Fibroblast of lung (primary cell): ENCODE data around the gene GPR173. TPM values are rescaled to one million over a fixed set of nuclear protein-coding genes. Genes with fewer than 3 reads are reported as not detected.

Experiments used
- DNase-seq, 2 donors: peaks; one replicate each; pipeline versions ENCODE4 v3.0.0 to v3.0.0-alpha.2; 2010; ENCODE audit warnings: low read depth in 2 of 2
- H2AFZ ChIP-seq: 2 replicates; pipeline ENCODE4 v1.5.1; 2012; ENCODE audit warnings: low read length, control low read depth, inconsistent platforms
- H3K27ac ChIP-seq: 2 replicates; pipeline ENCODE4 v1.5.1; 2011; ENCODE audit warnings: low read length, control low read depth; ENCODE audit not compliant: insufficient read depth
- H3K27me3 ChIP-seq: 2 replicates; pipeline ENCODE4 v1.5.1; 2011; ENCODE audit warnings: mild to moderate bottlenecking, low read length; ENCODE audit not compliant: control insufficient read depth, insufficient read depth
- H3K36me3 ChIP-seq: 2 replicates; pipeline ENCODE4 v1.5.1; 2011; ENCODE audit warnings: low read length; ENCODE audit not compliant: control insufficient read depth, insufficient read depth
- H3K4me1 ChIP-seq: 2 replicates; pipeline ENCODE4 v1.5.1; 2011; ENCODE audit warnings: low read length; ENCODE audit not compliant: control insufficient read depth, insufficient read depth; ENCODE audit errors: extremely low read depth
- H3K4me2 ChIP-seq: 2 replicates; pipeline ENCODE4 v1.5.1; 2011; ENCODE audit warnings: low read length, control low read depth; ENCODE audit not compliant: insufficient read depth; ENCODE audit errors: extremely low read depth
- H3K4me3 ChIP-seq, 4 experiments: fragments of 200-600 bp in 1 of 4; sonication (generic) in 1 of 4; replicated peaks in 1 of 4; 2 replicates each; pipeline ENCODE4 v1.5.1; 2011 to 2016; ENCODE audit warnings: low read length in 4 of 4, low read depth in 3 of 4, mild to moderate bottlenecking in 3 of 4, control low read depth in 2 of 4, inconsistent platforms in 1 of 4, mixed read lengths in 1 of 4; ENCODE audit not compliant: insufficient read depth in 1 of 4; ENCODE audit errors: control extremely low read depth in 1 of 4
- H3K79me2 ChIP-seq: 2 replicates; pipeline ENCODE4 v1.5.1; 2012; ENCODE audit warnings: mild to moderate bottlenecking, low read length, inconsistent platforms; ENCODE audit not compliant: control insufficient read depth, insufficient read depth
- H3K9ac ChIP-seq: 2 replicates; pipeline ENCODE4 v1.5.1; 2011; ENCODE audit warnings: mild to moderate bottlenecking, low read length, control low read depth; ENCODE audit not compliant: insufficient read depth
- H3K9me3 ChIP-seq: 2 replicates; pipeline ENCODE4 v1.5.1; 2012; ENCODE audit warnings: low read depth, low read length; ENCODE audit not compliant: control insufficient read depth, insufficient read depth
- H4K20me1 ChIP-seq: 2 replicates; pipeline ENCODE4 v1.5.1; 2011; ENCODE audit warnings: low read length; ENCODE audit not compliant: control insufficient read depth, insufficient read depth; ENCODE audit errors: extremely low read depth
- CTCF ChIP-seq, 2 donors: IDR thresholded peaks in 1 of 2; conservative IDR thresholded peaks in 1 of 2; 1 replicate in 1 of 2; 2 replicates in 1 of 2; pipeline ENCODE4 v1.5.1; 2011 to 2012; ENCODE audit warnings: low read length in 2 of 2, control low read depth in 1 of 2, inconsistent platforms in 1 of 2, low read depth in 1 of 2, mild to moderate bottlenecking in 1 of 2
- EZH2 ChIP-seq: IDR thresholded peaks from 2 replicates; pipeline ENCODE4 v1.5.1; 2012; ENCODE audit warnings: low read length, control low read depth, mild to moderate bottlenecking; ENCODE audit errors: missing control alignments
- polyA plus RNA-seq, 2 donors: library from polyadenylated mRNA; depleted of rRNA in 1 of 2; stranded (reverse) in 1 of 2; unstranded in 1 of 2; fragments of >200 nt; gene quantifications; 2 replicates each; pipeline ENCODE4 v1.2.1, GENCODE V29; 2011 to 2012; ENCODE audit warnings: missing spikeins in 1 of 2
- total RNA-seq: library from RNA; depleted of rRNA; stranded (reverse); fragments of >200 nt; gene quantifications from 2 replicates; pipeline ENCODE4 v1.2.1, GENCODE V29; 2014

GPR173 gene
- total and polyA plus RNA-seq, 2 donors (not counting 1 experiment from before 2014, with no cell fraction given): 3.9 to 5.6 TPM

GRCh38 chrX:53049127-53049517, 533 bp downstream of the GPR173 start:
- Histone ChIP-seq H3K79me2 (peaks cover 45% of the 10 kb centered on the region), H3K4me3 (peak overlapping the region; percentile 25 to 73 (median 64)), H3K27me3 (no peaks in the 10 kb centered on the region), H3K4me2 (peak overlapping the region; percentile 79), H3K9ac (peak overlapping the region; percentile 44), H3K36me3 (no peaks in the 10 kb centered on the region), H3K27ac (no peak overlapping the region), H4K20me1 (no peaks in the 10 kb centered on the region), H3K4me1 (no peaks in the 10 kb centered on the region), H2AFZ (no peak overlapping the region), H3K9me3 (no peaks in the 10 kb centered on the region)
- TF ChIP-seq CTCF (conservative IDR thresholded peaks at IDR 0.05 in 1 of 2, IDR thresholded peaks at IDR 0.05 in 1 of 2; ENCODE audit: low read depth in 1 of 2, low read length in 2 of 2): no peak
- TF ChIP-seq EZH2: no peak
- no peak for DNase-seq

- H3K79me2 ChIP-seq: peaks cover 57% of the 10 kb centered on the region
- no peaks in the 10 kb centered on the region for H3K4me1 ChIP-seq
Observed at GRCh38 chrX:53050841-53051240, 2.3 kb downstream of the GPR173 start.

GRCh38 chrX:53055244-53055849, 6.8 kb downstream of the GPR173 start:
- Histone ChIP-seq H3K4me2 (no peak overlapping the region), H3K4me1 (no peaks in the 10 kb centered on the region), H4K20me1 (peaks cover 2% of the 10 kb centered on the region), H3K27me3 (no peaks in the 10 kb centered on the region), H3K9me3 (no peaks in the 10 kb centered on the region), H3K27ac (no peak overlapping the region), H3K36me3 (no peaks in the 10 kb centered on the region), H3K9ac (no peak overlapping the region), H3K4me3 (no peak overlapping the region), H3K79me2 (peaks cover 47% of the 10 kb centered on the region), H2AFZ (no peak overlapping the region)
- DNase-seq: no peak
- TF ChIP-seq CTCF (conservative IDR thresholded peaks at IDR 0.05 in 1 of 2, IDR thresholded peaks at IDR 0.05 in 1 of 2; ENCODE audit: low read depth in 1 of 2, low read length in 2 of 2) (no peak), EZH2 (no peak)

More at GRCh38 chrX:53050841-53051240, 2.3 kb downstream of the GPR173 start:
- Histone ChIP-seq H3K27ac (no peak overlapping the region), H3K4me2 (peak overlapping the region; percentile 79), H3K9ac (no peak overlapping the region), H3K9me3 (no peaks in the 10 kb centered on the region), H4K20me1 (no peaks in the 10 kb centered on the region), H3K27me3 (no peaks in the 10 kb centered on the region), H3K36me3 (no peaks in the 10 kb centered on the region), H2AFZ (no peak overlapping the region), H3K4me3 (peak overlapping the region in 2 of 4 experiments; percentile 67 to 73)
- TF ChIP-seq EZH2 (no peak), CTCF (conservative IDR thresholded peaks at IDR 0.05 in 1 of 2, IDR thresholded peaks at IDR 0.05 in 1 of 2; ENCODE audit: low read depth in 1 of 2, low read length in 2 of 2) (no peak)
- peak; percentile 1 to 57 for DNase-seq
